ENCODE measurements around the gene DIRAS1. TPM values are rescaled to one million over a fixed set of nuclear protein-coding genes. Genes with fewer than 3 reads are reported as not detected.

DIRAS1 gene
- total and polyA plus RNA-seq, 2 donors (not counting 1 experiment from before 2014, with no cell fraction given), result 5.2 to 19.0 TPM

GRCh38 chr19:2678044-2678671 lies 43.0 kb downstream of the DIRAS1 start:
- no peak overlapping the region for H3K9ac ChIP-seq (ENCODE audit: insufficient read depth, low read length)
- H3K36me3 ChIP-seq (ENCODE audit: control insufficient read depth, insufficient read depth, low read length), result no peaks in the 10 kb centered on the region
- H3K27me3 ChIP-seq (ENCODE audit: control insufficient read depth, insufficient read depth, low read length), result peaks cover 8% of the 10 kb centered on the region
- no peaks in the 10 kb centered on the region for H4K20me1 ChIP-seq (ENCODE audit: control insufficient read depth, extremely low read depth, insufficient read depth, low read length)
- no peaks in the 10 kb centered on the region for H3K9me3 ChIP-seq (ENCODE audit: control insufficient read depth, insufficient read depth, low read depth, low read length)
- no peak overlapping the region for H2AFZ ChIP-seq (ENCODE audit: low read length)
- H3K4me3 ChIP-seq (replicated peaks in 1 of 4; ENCODE audit: control extremely low read depth in 1 of 4, insufficient read depth in 1 of 4, low read depth in 3 of 4, low read length in 4 of 4), result no peak overlapping the region
- no peak for DNase-seq (ENCODE audit: low read depth in 2 of 2)
- H3K4me1 ChIP-seq (ENCODE audit: control insufficient read depth, extremely low read depth, insufficient read depth, low read length), result no peaks in the 10 kb centered on the region
- no peak overlapping the region for H3K4me2 ChIP-seq (ENCODE audit: extremely low read depth, insufficient read depth, low read length)
- no peaks in the 10 kb centered on the region for H3K79me2 ChIP-seq (ENCODE audit: control insufficient read depth, insufficient read depth, low read length)
- TF ChIP-seq, protein P1, sequence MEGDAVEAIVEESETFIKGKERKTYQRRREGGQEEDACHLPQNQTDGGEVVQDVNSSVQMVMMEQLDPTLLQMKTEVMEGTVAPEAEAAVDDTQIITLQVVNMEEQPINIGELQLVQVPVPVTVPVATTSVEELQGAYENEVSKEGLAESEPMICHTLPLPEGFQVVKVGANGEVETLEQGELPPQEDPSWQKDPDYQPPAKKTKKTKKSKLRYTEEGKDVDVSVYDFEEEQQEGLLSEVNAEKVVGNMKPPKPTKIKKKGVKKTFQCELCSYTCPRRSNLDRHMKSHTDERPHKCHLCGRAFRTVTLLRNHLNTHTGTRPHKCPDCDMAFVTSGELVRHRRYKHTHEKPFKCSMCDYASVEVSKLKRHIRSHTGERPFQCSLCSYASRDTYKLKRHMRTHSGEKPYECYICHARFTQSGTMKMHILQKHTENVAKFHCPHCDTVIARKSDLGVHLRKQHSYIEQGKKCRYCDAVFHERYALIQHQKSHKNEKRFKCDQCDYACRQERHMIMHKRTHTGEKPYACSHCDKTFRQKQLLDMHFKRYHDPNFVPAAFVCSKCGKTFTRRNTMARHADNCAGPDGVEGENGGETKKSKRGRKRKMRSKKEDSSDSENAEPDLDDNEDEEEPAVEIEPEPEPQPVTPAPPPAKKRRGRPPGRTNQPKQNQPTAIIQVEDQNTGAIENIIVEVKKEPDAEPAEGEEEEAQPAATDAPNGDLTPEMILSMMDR (conservative IDR thresholded peaks at IDR 0.05 in 1 of 2, IDR thresholded peaks at IDR 0.05 in 1 of 2; ENCODE audit: low read depth in 1 of 2, low read length in 2 of 2), result no peak
- no peak for TF ChIP-seq EZH2 (IDR thresholded peaks at IDR 0.05; ENCODE audit: low read length, missing control alignments)
- no peak overlapping the region for H3K27ac ChIP-seq (ENCODE audit: insufficient read depth, low read length)

GRCh38 chr19:2676823-2677222 lies 44.3 kb downstream of the DIRAS1 start:
- no peaks in the 10 kb centered on the region for H3K4me1 ChIP-seq (ENCODE audit: control insufficient read depth, extremely low read depth, insufficient read depth, low read length)
- no peak for DNase-seq (ENCODE audit: low read depth in 2 of 2)
- peaks cover 8% of the 10 kb centered on the region for H3K27me3 ChIP-seq (ENCODE audit: control insufficient read depth, insufficient read depth, low read length)
- H3K4me3 ChIP-seq (replicated peaks in 1 of 4; ENCODE audit: control extremely low read depth in 1 of 4, insufficient read depth in 1 of 4, low read depth in 3 of 4, low read length in 4 of 4), result no peak overlapping the region
- H3K4me2 ChIP-seq (ENCODE audit: extremely low read depth, insufficient read depth, low read length), result no peak overlapping the region
- no peaks in the 10 kb centered on the region for H3K79me2 ChIP-seq (ENCODE audit: control insufficient read depth, insufficient read depth, low read length)
- no peaks in the 10 kb centered on the region for H4K20me1 ChIP-seq (ENCODE audit: control insufficient read depth, extremely low read depth, insufficient read depth, low read length)
- no peak overlapping the region for H3K9ac ChIP-seq (ENCODE audit: insufficient read depth, low read length)
- no peaks in the 10 kb centered on the region for H3K36me3 ChIP-seq (ENCODE audit: control insufficient read depth, insufficient read depth, low read length)
- TF ChIP-seq, protein P1 (conservative IDR thresholded peaks at IDR 0.05 in 1 of 2, IDR thresholded peaks at IDR 0.05 in 1 of 2; ENCODE audit: low read depth in 1 of 2, low read length in 2 of 2), result no peak
- no peak for TF ChIP-seq EZH2 (IDR thresholded peaks at IDR 0.05; ENCODE audit: low read length, missing control alignments)
- H3K9me3 ChIP-seq (ENCODE audit: control insufficient read depth, insufficient read depth, low read depth, low read length), result no peaks in the 10 kb centered on the region
- H3K27ac ChIP-seq (ENCODE audit: insufficient read depth, low read length), result no peak overlapping the region
- H2AFZ ChIP-seq (ENCODE audit: low read length), result no peak overlapping the region

- H4K20me1 ChIP-seq (ENCODE audit: control insufficient read depth, extremely low read depth, insufficient read depth, low read length), result no peaks in the 10 kb centered on the region
- TF ChIP-seq, protein P1 (conservative IDR thresholded peaks at IDR 0.05 in 1 of 2, IDR thresholded peaks at IDR 0.05 in 1 of 2; ENCODE audit: low read depth in 1 of 2, low read length in 2 of 2), result no peak
- no peak for TF ChIP-seq EZH2 (IDR thresholded peaks at IDR 0.05; ENCODE audit: low read length, missing control alignments)
- H3K4me2 ChIP-seq (ENCODE audit: extremely low read depth, insufficient read depth, low read length), result no peak overlapping the region
- no peaks in the 10 kb centered on the region for H3K79me2 ChIP-seq (ENCODE audit: control insufficient read depth, insufficient read depth, low read length)
- DNase-seq (ENCODE audit: low read depth in 2 of 2), result no peak
- no peaks in the 10 kb centered on the region for H3K36me3 ChIP-seq (ENCODE audit: control insufficient read depth, insufficient read depth, low read length)
- H3K9ac ChIP-seq (ENCODE audit: insufficient read depth, low read length), result no peak overlapping the region
- no peak overlapping the region for H2AFZ ChIP-seq (ENCODE audit: low read length)
- H3K4me1 ChIP-seq (ENCODE audit: control insufficient read depth, extremely low read depth, insufficient read depth, low read length), result no peaks in the 10 kb centered on the region
- H3K4me3 ChIP-seq (replicated peaks in 1 of 4; ENCODE audit: control extremely low read depth in 1 of 4, insufficient read depth in 1 of 4, low read depth in 3 of 4, low read length in 4 of 4), result no peak overlapping the region
- peaks cover 8% of the 10 kb centered on the region for H3K27me3 ChIP-seq (ENCODE audit: control insufficient read depth, insufficient read depth, low read length)
- no peak overlapping the region for H3K27ac ChIP-seq (ENCODE audit: insufficient read depth, low read length)
- no peaks in the 10 kb centered on the region for H3K9me3 ChIP-seq (ENCODE audit: control insufficient read depth, insufficient read depth, low read depth, low read length)
Observed at GRCh38 chr19:2675892-2676291, 45.3 kb downstream of the DIRAS1 start.

Data from fibroblast of lung (primary cell).